GM18511 (cell line): Measurements from ENCODE around the gene ACSL6.
A peak's percentile ranks its signal among the peaks of the same experiment; 100 is the strongest.

Experiments
- ATAC-seq: cut with Tn5 transposase; IDR thresholded peaks from one replicate; pipeline ENCODE4 v1.9.1; 2021; ENCODE audit warnings: mild to moderate bottlenecking, moderate library complexity; ENCODE audit not compliant: unreplicated experiment

The ACSL6 gene

GRCh38 chr5:132001647-132002561, 9.6 kb downstream of the ACSL6 start:
- no peak for ATAC-seq

- no peak for ATAC-seq
Observed at GRCh38 chr5:132000677-132001453, 10.6 kb downstream of the ACSL6 start.

GRCh38 chr5:132000241-132000490, 11.3 kb downstream of the ACSL6 start:
- ATAC-seq = no peak

GRCh38 chr5:131999441-132000240, 11.8 kb downstream of the ACSL6 start:
- ATAC-seq = no peak

- ATAC-seq = no peak
Observed at GRCh38 chr5:131999041-131999440, 12.4 kb downstream of the ACSL6 start.

- no peak for ATAC-seq
Observed at GRCh38 chr5:131998431-131999040, 12.9 kb downstream of the ACSL6 start.

GRCh38 chr5:131997727-131998117, 13.7 kb downstream of the ACSL6 start:
- no peak for ATAC-seq

- no peak for ATAC-seq
Observed at GRCh38 chr5:131997026-131997726, 14.3 kb downstream of the ACSL6 start.

- no peak for ATAC-seq
Observed at GRCh38 chr5:131996210-131997025, 15.0 kb downstream of the ACSL6 start.

- peak; percentile 56 for ATAC-seq
Observed at GRCh38 chr5:131994533-131995226, 16.8 kb downstream of the ACSL6 start.

- no peak for ATAC-seq
Observed at GRCh38 chr5:131994090-131994489, 17.4 kb downstream of the ACSL6 start.

GRCh38 chr5:131993676-131994075, 17.8 kb downstream of the ACSL6 start:
- ATAC-seq = no peak

- ATAC-seq = no peak
Observed at GRCh38 chr5:131992370-131992769, 19.1 kb downstream of the ACSL6 start.

GRCh38 chr5:131991593-131992324, 19.7 kb downstream of the ACSL6 start:
- no peak for ATAC-seq

- ATAC-seq = no peak
Observed at GRCh38 chr5:131990716-131991115, 20.7 kb downstream of the ACSL6 start.

GRCh38 chr5:131988601-131989000, 22.9 kb downstream of the ACSL6 start:
- no peak for ATAC-seq

GRCh38 chr5:131987251-131987650, 24.2 kb downstream of the ACSL6 start:
- ATAC-seq = no peak

- ATAC-seq = no peak
Observed at GRCh38 chr5:131986161-131986912, 25.1 kb downstream of the ACSL6 start.
